KOPT-K1 (cell line): ENCODE results near the gene SPDYE2.
"Not testable (repeated sequence)": the region's sequence is repeated elsewhere in the genome, so short reads cannot be mapped to it uniquely, and the experiment has no call there.

ENCODE experiments used
- H3K27ac ChIP-seq: fragments of 200-600 bp; sonication (generic); 2 replicates; pipeline ENCODE4 v1.5.1; 2016; ENCODE audit warnings: antibody characterized with exemption, mild to moderate bottlenecking, low read depth, low read length; ENCODE audit not compliant: poor library complexity, severe bottlenecking
- H3K36me3 ChIP-seq: fragments of 200-600 bp; sonication (generic); 2 replicates; pipeline ENCODE4 v1.5.1; 2017; ENCODE audit warnings: antibody characterized with exemption, mild to moderate bottlenecking, low read length, moderate library complexity; ENCODE audit not compliant: insufficient read depth
- H3K9me3 ChIP-seq: fragments of 200-600 bp; sonication (generic); 2 replicates; pipeline ENCODE4 v1.5.1; 2017; ENCODE audit warnings: antibody characterized with exemption, low read length, mild to moderate bottlenecking; ENCODE audit not compliant: insufficient read depth, poor library complexity, severe bottlenecking

SPDYE2 gene

GRCh38 chr7:102611013-102611674 lies 60.1 kb downstream of the SPDYE2 start:
- not testable (repeated sequence) for H3K36me3 ChIP-seq, H3K27ac ChIP-seq, H3K9me3 ChIP-seq

GRCh38 chr7:102611675-102612325 lies 60.8 kb downstream of the SPDYE2 start:
- not testable (repeated sequence) for H3K36me3 ChIP-seq, H3K9me3 ChIP-seq, H3K27ac ChIP-seq
